Body of pancreas (tissue), 4 donors: ENCODE results near the gene ADGRV1. TPM values are rescaled to one million over a fixed set of nuclear protein-coding genes. Genes with fewer than 3 reads are reported as not detected.

Experiments
- ATAC-seq: fragments of 150-250 bp; one replicate; pipeline ENCODE4 v1.9.1; 2016
- DNase-seq, 4 donors: peaks; one replicate each; pipeline ENCODE4 v3.0.0-alpha.2; 2019
- H3K27ac ChIP-seq, 4 donors: fragments of 200-600 bp; sonication (generic); 1 replicate in 3 of 4; 2 replicates in 1 of 4; pipeline versions ENCODE4 v1.5.1 to v1.6.1; 2016 to 2019; ENCODE audit warnings: mild to moderate bottlenecking in 1 of 4, mixed read lengths in 1 of 4, moderate library complexity in 1 of 4
- H3K27me3 ChIP-seq, 2 donors: fragments of 200-600 bp; sonication (generic); one replicate each; pipeline ENCODE4 v1.6.0; 2016; ENCODE audit warnings: mild to moderate bottlenecking in 1 of 2
- H3K36me3 ChIP-seq, 2 donors: fragments of 200-600 bp; sonication (generic); replicated peaks in 1 of 2; 2 replicates each; pipeline ENCODE4 v1.5.1; 2016; ENCODE audit warnings: low read depth in 2 of 2; ENCODE audit not compliant: insufficient read depth in 1 of 2
- H3K4me1 ChIP-seq: fragments of 200-600 bp; sonication (generic); one replicate; pipeline ENCODE4 v1.6.0; 2016
- H3K4me3 ChIP-seq, 2 donors: fragments of 200-600 bp; sonication (generic); 1 replicate in 1 of 2; 2 replicates in 1 of 2; pipeline ENCODE4 v1.5.1; 2016 to 2019
- H3K9me3 ChIP-seq, 3 donors: fragments of 200-600 bp; sonication (generic); 1 replicate in 2 of 3; 2 replicates in 1 of 3; pipeline ENCODE4 v1.5.1; 2016
- CTCF ChIP-seq, 7 experiments: fragments of 450-650 bp in 4 of 7; fragments of 200-600 bp in 3 of 7; sonication (generic) in 3 of 7; IDR thresholded peaks; one replicate each; pipeline ENCODE4 v1.5.1; 2016 to 2019; ENCODE audit warnings: antibody characterized with exemption in 7 of 7
- POLR2A ChIP-seq, 3 donors: fragments of 450-650 bp; IDR thresholded peaks; one replicate each; pipeline ENCODE4 v1.6.1; 2016; ENCODE audit warnings: antibody characterized with exemption in 3 of 3, mild to moderate bottlenecking in 2 of 3
- WGBS, 2 donors: methylation state at CpG; one replicate each; pipeline ENCODE4 v1.1.5; 2017; 5-methylcytosine and 5-hydroxymethylcytosine counted together
- intact Hi-C: fragments of 100-400 bp; cut with DNase I; formaldehyde crosslinking; loops from one replicate; pipeline ENCODE4 v1.15.1; 2023
- total RNA-seq, 2 donors: library from RNA; depleted of rRNA; stranded (reverse); fragments of >200 nt; gene quantifications; one replicate each; pipeline ENCODE4 v1.1.0, GENCODE V29; 2016

ADGRV1 gene
- total RNA-seq, 2 donors from 2014 or later: 19.2 to 21.4 TPM

GRCh38 chr5:90997082-90997481 lies 438.5 kb downstream of the ADGRV1 start:
- Histone ChIP-seq H3K27ac (no peak overlapping the region), H3K4me1 (no peaks in the 10 kb centered on the region), H3K4me3 (no peak overlapping the region), H3K36me3 (no peaks in the 10 kb centered on the region), H3K9me3 (no peaks in the 10 kb centered on the region), H3K27me3 (no peaks in the 10 kb centered on the region)
- no peak for TF ChIP-seq POLR2A (IDR thresholded peaks at IDR 0.05)
- no peak for TF ChIP-seq CTCF (IDR thresholded peaks at IDR 0.05)
- no peak for ATAC-seq
- intact Hi-C loops: no loop called here
- no peak for DNase-seq
- WGBS, 2 donors: 92 to 97% methylated on average over 4 of the region's 4 CpGs

- Histone ChIP-seq H3K4me1 (no peaks in the 10 kb centered on the region), H3K9me3 (no peaks in the 10 kb centered on the region), H3K27me3 (no peaks in the 10 kb centered on the region), H3K4me3 (no peak overlapping the region), H3K36me3 (no peaks in the 10 kb centered on the region), H3K27ac (no peak overlapping the region)
- intact Hi-C loops: no loop called here
- DNase-seq (no peak), ATAC-seq (no peak)
- no peak for TF ChIP-seq POLR2A (IDR thresholded peaks at IDR 0.05)
- no peak for TF ChIP-seq CTCF (IDR thresholded peaks at IDR 0.05)
- WGBS, 2 donors: 74 to 83% methylated on average over 1 of the region's 1 CpG
Measured at GRCh38 chr5:91000743-91001142, 442.1 kb downstream of the ADGRV1 start.

- H3K4me3 ChIP-seq: no peak overlapping the region
- H3K4me1 ChIP-seq: peaks cover 7% of the 10 kb centered on the region
- H3K9me3 ChIP-seq: no peaks in the 10 kb centered on the region
- no peaks in the 10 kb centered on the region for H3K36me3 ChIP-seq
- peak; percentile 13 to 44 (median 17) for DNase-seq
- ATAC-seq: peak; percentile 72
- H3K27me3 ChIP-seq: no peaks in the 10 kb centered on the region
- whole genome bisulfite sequencing, 2 donors: 76 to 81% methylated on average over 2 of the region's 2 CpGs
- TF ChIP-seq POLR2A (IDR thresholded peaks at IDR 0.05): no peak
- no peak for TF ChIP-seq CTCF (IDR thresholded peaks at IDR 0.05)
- H3K27ac ChIP-seq: no peak overlapping the region
- intact Hi-C loops: no loop called here
Measured at GRCh38 chr5:91006713-91007112, 448.1 kb downstream of the ADGRV1 start.

- DNase-seq (no peak), ATAC-seq (no peak)
- no peak overlapping the region for H3K4me3 ChIP-seq
- 96 to 97% methylated on average over 1 of the region's 1 CpG for WGBS, 2 donors
- H3K9me3 ChIP-seq: no peaks in the 10 kb centered on the region
- H3K27ac ChIP-seq: no peak overlapping the region
- TF ChIP-seq POLR2A (IDR thresholded peaks at IDR 0.05) (no peak), CTCF (IDR thresholded peaks at IDR 0.05) (no peak)
- intact Hi-C loops: no loop called here
- peaks cover 7% of the 10 kb centered on the region for H3K4me1 ChIP-seq
- H3K36me3 ChIP-seq: no peaks in the 10 kb centered on the region
- H3K27me3 ChIP-seq: no peaks in the 10 kb centered on the region
Measured at GRCh38 chr5:91007251-91007650, 448.7 kb downstream of the ADGRV1 start.

GRCh38 chr5:91007780-91008402 lies 449.3 kb downstream of the ADGRV1 start:
- Histone ChIP-seq H3K27me3 (no peaks in the 10 kb centered on the region), H3K36me3 (no peaks in the 10 kb centered on the region), H3K27ac (no peak overlapping the region), H3K9me3 (no peaks in the 10 kb centered on the region), H3K4me1 (peaks cover 7% of the 10 kb centered on the region), H3K4me3 (no peak overlapping the region)
- 61 to 62% methylated on average over 6 of the region's 6 CpGs for WGBS, 2 donors
- TF ChIP-seq CTCF (IDR thresholded peaks at IDR 0.05) (no peak), POLR2A (IDR thresholded peaks at IDR 0.05) (no peak)
- intact Hi-C loops: no loop called here
- no peak for DNase-seq
- no peak for ATAC-seq
